GM23248 (cell line): ENCODE measurements around the gene MAN2B2.
"Not testable (repeated sequence)": the region's sequence is repeated elsewhere in the genome, so short reads cannot be mapped to it uniquely, and the experiment has no call there.

ENCODE experiments used
- EZH2 ChIP-seq: fragments of 200-600 bp; sonication (generic); IDR thresholded peaks from 2 replicates; pipeline ENCODE4 v1.6.1; 2018; ENCODE audit warnings: antibody characterized with exemption, mild to moderate bottlenecking; ENCODE audit not compliant: insufficient read depth, poor library complexity, severe bottlenecking
- EZH2phosphoT487 ChIP-seq: fragments of 200-600 bp; sonication (generic); IDR thresholded peaks from 2 replicates; pipeline ENCODE4 v1.6.1; 2018; ENCODE audit warnings: antibody characterized with exemption, moderate library complexity, mild to moderate bottlenecking, low read depth; ENCODE audit not compliant: insufficient read depth

DNA sequence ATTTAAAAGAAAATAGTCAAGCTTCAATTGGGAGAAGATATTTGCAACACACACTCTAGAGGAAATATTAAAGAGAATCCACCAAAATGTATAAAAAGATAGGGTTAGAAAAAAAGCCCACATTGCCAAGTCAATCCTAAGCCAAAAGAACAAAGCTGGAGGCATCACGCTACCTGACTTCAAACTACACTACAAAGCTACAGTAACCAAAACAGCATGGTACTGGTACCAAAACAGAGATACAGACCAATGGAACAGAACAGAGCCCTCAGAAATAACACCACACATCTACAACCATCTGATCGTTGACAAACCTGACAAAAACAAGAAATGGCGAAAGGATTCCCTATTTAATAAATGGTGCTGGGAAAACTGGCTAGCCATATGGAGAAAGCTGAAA, 79.2 kb downstream of the MAN2B2 start:
- TF ChIP-seq EZH2, EZH2phosphoT487: not testable (repeated sequence)
